Measurements from ENCODE around the gene FCHO2. TPM values are rescaled to one million over a fixed set of nuclear protein-coding genes. Genes with fewer than 3 reads are reported as not detected.

FCHO2 gene, protein sequence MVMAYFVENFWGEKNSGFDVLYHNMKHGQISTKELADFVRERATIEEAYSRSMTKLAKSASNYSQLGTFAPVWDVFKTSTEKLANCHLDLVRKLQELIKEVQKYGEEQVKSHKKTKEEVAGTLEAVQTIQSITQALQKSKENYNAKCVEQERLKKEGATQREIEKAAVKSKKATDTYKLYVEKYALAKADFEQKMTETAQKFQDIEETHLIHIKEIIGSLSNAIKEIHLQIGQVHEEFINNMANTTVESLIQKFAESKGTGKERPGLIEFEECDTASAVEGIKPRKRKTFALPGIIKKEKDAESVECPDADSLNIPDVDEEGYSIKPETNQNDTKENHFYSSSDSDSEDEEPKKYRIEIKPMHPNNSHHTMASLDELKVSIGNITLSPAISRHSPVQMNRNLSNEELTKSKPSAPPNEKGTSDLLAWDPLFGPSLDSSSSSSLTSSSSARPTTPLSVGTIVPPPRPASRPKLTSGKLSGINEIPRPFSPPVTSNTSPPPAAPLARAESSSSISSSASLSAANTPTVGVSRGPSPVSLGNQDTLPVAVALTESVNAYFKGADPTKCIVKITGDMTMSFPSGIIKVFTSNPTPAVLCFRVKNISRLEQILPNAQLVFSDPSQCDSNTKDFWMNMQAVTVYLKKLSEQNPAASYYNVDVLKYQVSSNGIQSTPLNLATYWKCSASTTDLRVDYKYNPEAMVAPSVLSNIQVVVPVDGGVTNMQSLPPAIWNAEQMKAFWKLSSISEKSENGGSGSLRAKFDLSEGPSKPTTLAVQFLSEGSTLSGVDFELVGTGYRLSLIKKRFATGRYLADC
- 8.2 to 13.9 TPM (median 13.5 TPM) in 5 replicates for total RNA-seq (2022; extraction: Qiagen RNA extraction; ENCODE audit: low read depth)

DNA sequence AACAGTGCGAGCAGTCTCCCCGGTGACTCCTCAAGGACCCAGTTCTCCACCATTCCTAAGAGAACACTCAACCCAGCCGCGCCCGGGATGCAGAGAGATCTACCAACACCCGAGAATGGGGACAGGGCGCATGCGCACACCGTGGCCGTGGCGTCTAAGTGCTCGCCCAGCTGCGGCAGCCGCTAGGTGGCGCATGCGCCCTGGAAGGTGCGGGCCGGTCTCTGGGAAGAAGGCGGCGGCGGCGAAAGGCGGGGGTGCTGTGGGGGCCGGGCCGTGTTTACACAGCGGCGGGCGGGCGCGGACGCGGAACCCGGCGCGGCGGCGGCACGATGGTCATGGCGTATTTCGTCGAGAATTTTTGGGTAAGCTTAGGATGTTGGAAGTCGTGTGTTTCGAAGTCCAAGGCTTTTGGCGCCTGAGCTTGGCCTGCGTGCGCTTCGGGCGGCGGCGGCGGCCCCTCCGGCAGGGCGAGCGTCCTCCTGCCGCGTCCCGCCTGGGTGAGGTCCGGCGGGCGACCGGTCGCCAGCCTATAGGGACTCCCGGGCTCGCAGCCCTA is at the start of gene FCHO2:
FCHO2 (plus strand) TSS at position 274 of the 556 bp plus-strand sequence; CDS start at position 330, 56 bp downstream.

DNA sequence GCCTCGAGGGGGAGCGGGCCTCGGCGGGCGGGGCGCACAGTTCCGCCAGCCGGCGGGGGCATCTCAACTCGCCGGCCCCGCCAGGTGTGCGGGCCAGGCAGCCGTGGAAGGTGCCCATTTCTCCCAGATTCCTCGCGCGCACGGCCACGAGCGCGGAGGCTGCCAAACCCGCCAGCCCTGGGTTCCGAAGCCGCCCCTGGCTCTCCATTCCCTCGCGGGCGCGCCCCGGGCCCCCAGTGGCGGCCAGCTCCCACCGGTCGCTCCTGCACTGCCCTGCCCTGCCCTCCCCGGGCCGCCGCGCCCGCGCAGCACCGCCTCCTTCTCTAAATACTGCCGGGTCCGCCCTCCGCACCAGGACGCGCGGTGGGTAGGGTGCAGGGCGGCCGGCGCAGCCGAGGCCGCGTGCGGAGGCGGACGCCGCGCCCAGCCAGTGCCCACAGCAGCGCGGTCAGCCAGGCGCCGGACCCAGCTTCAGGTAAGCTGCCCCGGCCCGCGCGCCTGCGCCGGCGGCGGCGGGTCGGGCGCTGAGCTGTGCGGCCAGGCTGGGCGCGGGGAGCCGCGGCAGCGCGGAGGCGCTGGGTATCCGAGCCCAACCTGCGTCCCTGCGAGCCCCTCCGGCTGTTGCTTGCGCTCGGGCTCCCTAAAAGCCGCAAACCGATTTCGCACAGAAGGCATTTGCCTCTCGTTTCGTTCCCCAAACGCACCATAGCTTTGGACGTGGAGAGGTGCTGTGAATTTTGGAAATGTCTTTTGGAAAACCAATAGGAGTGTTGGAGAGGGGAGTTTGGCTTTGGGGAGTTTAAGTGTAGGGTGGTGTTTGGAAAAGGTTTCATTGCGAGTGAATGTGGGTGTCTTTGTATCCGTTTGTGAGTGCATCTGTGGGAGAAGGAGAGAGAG is 164.6 kb downstream of the FCHO2 start, which contains the start of gene TMEM171:
TMEM171 (plus strand) TSS at position 354 of the 897 bp plus-strand sequence. CDS start 2,799 bp downstream, outside the sequence.

Other genes starting within 250 kb of the FCHO2 start
- 126 to 180 TPM (median 152 TPM) in 5 replicates for gene TNPO1, start 139.4 kb upstream of the FCHO2 start, total RNA-seq (2022; extraction: Qiagen RNA extraction; ENCODE audit: low read depth)
- gene TMEM171, start 164.5 kb downstream of the FCHO2 start, total RNA-seq (2022; extraction: Qiagen RNA extraction; ENCODE audit: low read depth) = 3.9 to 6.9 TPM (median 4.9 TPM) in 5 replicates
- gene TMEM174, start 217.2 kb downstream of the FCHO2 start, total RNA-seq (2022; extraction: Qiagen RNA extraction; ENCODE audit: low read depth) = not detected in 5 replicates